Measurements from ENCODE around the gene NEURL3.

The NEURL3 gene

DNA sequence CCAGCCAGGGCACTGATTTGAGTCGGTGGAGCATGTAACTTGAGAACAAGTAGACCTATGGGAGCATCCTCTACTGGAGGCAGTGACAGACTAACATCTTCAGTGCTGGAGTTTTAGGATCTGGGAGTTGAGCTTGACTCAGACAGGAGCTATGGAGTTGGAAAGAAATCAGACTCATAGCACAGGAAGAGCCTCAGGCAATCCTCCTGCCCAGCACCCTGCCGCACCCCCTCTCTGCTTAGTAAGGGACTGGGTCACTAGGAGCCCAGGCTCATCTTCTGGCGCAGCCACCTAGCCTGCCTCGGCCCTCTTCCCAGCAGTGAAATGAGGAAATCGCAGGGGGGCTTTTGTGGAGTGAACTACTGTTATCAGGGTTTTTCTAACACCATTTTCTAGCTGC is 35.0 kb upstream of the NEURL3 start:
- DNase-seq (ENCODE audit: low read depth in 2 of 2): no peak

DNA sequence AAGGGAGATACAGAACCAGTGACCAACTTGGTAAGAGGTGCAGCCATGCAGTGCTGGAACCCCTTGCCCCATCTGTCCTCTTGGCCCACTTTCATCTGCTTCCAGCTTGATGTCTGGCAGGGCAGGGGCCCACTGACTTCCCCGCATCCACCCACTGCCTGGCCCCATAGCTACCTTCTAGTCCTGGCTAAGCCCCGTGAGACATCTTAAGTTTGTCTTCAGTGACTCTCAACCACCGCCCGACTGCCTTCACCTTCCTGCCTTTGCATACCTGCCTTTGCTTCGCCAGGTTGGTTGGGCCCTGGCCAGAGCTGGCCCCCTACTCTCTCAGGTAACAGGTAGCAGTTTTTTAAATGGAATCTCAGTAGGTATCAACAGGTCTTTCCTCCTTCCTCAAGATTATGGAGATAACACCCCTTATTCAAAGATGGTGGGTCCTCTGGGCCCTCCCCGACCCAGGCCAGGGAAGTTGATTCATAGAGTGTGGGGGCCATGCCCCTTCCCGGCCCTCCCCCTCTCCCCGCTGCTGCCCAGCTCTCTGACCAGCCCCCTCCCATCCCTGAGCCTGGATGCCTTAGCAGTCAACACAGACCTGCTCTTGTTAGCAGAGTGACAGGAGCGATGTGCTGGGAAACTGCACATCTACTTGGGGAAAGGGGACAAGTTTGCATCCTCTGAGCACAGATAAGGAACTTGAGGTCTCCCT is 34.2 kb upstream of the NEURL3 start:
- no peak for DNase-seq (ENCODE audit: low read depth in 2 of 2)

DNA sequence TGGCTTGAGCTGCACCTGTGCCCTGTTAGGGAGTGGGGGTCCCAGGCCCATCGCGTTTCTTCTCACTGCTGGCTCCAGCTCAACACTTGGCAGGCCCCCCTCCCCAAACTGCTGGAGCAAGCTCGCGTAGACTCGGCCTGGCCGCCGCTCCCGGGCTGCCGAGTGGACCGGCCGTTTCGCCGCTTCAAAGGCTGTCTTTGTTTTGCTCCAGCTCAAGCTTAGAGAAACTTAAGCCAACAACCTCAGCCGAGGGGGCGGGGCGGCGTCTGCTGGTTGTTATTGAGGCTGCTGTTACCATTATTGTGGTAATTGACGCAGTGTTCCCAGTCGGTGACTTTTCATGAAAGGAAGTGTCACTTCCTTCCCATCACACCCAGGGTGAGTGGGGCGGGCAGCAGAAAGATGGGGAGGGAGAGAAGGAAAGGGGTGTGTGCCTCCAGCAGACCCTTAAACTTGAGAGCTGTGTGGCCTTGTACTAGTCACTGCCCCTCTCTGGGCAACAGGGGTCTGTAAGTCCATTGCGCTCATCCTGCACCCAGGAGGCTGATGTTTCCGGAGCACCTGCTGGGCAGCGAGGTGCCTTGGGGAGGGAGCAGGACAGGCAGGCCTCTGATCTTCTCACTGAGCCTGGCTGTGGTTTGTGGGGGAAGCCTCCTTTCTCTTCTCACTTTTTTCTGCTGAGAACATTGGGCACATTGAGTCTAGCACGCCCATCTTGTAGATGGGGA is 33.5 kb upstream of the NEURL3 start:
- no peak for DNase-seq (ENCODE audit: low read depth in 2 of 2)

DNA sequence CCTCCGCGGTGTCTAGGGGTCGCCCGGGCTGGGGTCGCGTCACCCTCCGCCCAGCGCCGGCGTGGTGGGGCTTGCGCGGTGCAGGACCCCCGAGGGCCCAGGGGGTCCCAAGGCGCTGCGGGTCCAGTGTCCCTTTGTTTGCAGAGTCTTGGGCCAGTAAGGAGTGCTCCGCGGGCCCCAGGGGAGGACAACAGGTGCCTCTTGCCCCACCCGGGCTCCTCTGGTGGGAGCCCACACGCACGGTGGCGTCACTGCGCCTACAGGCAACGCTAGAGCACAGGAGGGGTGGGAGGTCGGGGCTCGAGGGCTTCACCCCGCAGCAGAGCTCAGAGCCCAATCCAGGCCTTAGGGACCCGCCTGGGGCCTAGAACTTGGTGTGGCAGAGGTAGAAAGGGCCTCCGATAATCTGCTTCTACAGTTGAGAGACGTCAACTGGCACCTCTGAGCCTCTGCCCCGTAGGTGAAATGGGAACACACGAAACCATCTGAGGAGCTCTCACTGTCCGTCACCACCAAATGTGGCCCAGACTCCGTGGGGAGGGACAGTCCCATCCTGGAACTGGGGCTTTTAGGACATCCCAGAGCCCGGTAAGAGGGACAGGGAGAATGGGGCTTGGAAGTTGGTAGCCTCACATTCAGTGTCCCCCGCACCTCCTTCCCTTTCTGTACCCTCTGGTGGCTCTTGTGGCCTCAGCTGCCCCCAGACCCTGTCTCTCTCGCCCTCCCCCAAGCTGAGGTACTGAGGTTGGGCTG is 32.8 kb upstream of the NEURL3 start:
- DNase-seq (ENCODE audit: low read depth in 2 of 2): no peak

DNA sequence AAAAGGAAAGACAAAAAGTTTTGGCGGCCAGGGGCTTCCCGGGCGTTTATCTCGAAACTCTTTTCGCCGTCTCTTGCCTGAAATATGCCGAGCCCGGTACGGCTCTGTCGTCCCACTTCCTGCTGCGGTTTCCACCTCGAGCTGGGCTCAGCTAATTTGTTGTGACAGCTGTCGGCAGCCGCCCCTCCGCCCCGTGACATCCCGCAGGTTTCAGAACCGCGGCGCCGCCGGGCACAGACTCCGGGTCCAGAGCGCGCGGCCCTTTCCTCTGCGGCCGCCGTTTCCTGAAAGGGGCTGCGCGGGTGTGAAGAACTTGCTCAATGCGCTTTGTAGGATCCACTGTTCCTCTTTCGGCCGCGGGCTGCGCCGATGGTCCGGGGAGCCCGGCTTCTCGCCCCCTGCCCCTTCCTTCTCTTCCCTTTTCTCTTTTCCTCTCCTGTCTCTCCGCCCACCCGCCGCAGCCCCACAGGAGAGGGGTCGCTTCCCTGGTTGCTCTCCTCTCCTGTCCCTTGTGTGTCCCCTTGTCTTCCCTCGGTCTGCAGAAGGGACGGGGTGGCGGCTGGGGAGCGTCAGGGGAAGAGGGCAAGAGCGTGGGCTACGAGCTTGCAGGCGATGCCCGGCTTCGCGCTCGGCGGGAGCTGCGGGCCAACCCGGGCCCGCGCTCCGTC is 32.0 kb upstream of the NEURL3 start:
- no peak for DNase-seq (ENCODE audit: low read depth in 2 of 2)

DNA sequence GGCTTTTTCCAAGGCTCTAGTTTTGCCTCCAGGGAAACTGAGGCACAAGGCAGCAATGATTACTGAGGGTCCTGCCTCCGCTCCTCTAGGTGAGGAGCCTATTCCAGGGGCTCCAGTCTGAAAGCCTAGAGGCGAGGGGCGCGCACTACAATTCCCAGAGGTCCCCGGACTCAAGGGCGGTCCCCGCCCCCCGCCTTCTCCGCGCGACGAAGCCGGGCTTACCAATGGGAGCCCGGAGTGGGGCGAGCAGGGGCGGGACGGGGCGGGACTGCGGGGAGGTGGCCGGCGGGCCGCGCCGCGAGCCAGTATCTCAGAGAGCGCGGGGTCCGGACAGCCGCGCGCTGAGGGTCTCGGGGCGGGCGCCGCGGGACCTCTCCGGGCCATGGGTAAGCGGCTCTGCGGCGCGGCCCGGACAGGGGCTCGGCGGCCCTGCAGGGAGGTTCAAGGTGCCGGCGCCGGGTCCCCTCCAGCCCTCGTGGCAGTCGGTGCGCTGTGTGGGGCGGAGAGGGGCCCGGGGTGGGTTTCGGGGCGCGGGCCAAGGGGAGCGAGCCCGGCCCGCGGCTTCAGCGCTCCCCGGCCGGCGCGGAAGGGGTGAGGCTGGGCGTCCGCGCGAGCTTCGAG is 31.4 kb upstream of the NEURL3 start, which contains the start of gene ARID5A:
ARID5A (plus strand) TSS at position 308 of the 621 bp plus-strand sequence; CDS start at position 383, 75 bp downstream.
- peak; percentile 62 to 64 for DNase-seq (ENCODE audit: low read depth in 2 of 2)

DNA sequence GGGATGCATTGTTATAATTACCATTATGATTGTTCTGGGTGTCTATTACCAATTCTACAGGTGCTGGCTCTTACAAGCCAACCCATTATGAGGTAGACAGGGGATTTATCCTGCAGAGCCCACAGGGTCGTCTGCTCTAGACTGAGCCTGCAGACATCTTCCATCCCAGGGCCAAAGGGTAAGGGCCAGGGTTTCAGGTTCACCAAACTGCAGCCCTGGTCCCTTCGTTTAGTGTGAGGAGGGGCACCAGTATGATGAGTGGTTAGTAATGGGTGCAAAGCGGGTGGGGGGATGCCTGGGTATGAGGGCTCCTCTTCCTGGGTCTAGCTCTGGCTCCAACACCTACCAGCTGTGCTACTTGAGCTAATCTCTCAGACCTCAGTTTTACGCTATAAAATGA is 30.2 kb upstream of the NEURL3 start:
- no peak for DNase-seq (ENCODE audit: low read depth in 2 of 2)

DNA sequence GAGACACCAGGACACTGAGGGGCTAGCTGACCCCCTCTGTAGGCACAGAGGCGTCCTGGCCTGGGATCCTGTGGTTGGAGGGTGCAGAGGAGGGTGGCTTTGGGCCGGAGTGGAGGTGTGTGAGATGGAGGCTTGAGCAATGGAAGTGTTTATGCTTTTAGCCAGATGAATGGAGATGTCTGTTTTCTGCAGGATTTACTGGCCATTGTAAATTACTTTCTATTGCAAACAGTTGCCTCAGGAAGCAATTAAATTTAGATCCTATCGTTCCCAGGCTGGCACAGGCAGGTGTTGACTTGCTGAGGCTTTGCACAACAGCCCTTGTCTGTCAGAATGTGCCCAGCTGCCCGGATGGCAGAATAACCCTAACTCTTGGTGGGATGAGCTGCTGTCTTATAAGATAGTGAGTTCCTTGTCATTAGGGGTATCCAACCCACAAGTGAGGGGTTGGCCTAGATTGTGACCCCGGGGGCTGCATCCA is 29.6 kb upstream of the NEURL3 start:
- DNase-seq (ENCODE audit: low read depth in 2 of 2): no peak

DNA sequence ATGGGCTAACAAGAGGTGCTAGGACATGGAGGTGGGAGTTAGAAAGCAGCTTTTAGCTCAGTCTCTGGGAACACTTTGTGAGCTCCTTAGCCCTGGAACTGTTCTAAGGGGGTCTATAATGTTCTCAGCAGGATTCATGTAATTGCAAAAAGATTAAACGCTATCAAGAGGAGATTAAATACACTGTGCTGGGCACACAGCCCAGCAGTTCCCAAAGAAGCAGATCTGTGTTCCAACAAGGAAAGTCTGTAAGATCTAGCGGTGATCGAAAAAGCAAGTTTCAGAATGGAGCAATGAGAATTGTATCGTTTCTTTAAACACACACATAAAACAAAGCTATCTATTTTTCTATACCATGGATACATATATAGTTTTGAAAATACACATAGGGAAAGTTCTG is 29.0 kb upstream of the NEURL3 start:
- no peak for DNase-seq (ENCODE audit: low read depth in 2 of 2)

DNA sequence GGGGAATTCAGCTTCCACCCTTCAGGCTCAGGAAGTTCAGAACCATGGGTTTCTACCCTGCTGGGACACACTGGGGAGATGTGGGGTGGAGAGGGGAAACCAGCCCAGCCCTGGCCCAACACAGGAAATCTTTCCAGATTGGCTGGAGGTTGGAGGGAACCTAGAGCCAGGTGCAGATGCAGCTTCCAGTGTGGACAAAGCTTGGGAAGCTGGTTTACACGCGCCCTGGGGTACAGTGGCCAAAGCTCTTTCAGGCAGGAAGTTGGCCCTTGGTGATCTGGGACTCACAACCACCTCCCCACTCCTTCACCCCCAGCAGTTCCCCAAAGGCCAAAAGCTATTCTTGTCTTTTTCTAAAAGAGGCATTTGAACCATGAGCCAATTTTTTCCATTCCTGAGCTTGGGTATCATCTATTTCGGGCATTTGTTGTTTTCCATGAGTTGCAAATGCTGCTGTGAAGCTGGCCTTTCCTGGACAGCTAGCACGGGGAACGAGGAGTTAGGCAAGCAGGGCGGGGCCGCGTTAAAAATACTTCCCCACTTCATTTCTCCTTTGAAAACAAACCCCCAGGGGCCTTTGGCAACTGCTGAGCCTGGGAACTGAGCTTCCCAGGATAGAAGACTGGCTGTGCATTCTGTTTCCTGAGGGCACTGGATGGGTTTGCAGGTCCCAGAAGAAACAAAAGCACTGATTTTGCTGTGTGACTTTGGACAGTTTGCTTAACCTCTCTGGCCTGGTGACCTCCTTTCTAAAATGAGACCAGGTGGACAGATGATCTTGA is 28.3 kb upstream of the NEURL3 start:
- DNase-seq (ENCODE audit: low read depth in 2 of 2): no peak

DNA sequence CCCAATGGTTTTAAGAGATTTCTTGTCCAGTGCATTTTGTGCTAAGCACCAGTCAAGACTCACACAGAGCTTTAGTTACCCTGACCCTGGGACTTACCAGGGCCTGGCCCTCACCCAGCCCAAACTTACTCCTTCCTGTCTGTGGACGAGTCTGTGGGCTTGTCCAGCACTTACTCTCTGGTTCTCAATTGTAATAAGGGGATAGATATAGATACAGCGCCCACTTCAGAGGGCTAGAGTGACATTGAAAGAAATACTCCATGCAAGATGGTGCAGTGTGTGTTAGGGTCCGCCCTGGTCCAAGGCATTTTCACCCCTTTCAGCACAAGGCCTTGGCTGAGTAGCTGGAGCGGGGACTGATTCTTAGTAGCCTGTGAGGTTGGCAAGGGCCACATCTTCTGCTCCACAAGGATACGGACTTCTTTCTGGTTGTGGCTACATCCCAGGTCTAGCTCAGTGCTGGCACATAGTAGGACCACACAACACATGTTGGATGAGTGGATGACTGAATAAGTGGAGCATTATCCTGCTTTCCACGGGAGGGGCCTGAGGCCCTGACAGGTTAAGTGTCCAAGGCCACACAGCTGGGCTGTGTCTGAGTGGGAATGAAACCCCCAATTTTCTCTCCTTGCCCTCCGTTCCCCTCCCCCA is 27.6 kb upstream of the NEURL3 start:
- no peak for DNase-seq (ENCODE audit: low read depth in 2 of 2)

DNA sequence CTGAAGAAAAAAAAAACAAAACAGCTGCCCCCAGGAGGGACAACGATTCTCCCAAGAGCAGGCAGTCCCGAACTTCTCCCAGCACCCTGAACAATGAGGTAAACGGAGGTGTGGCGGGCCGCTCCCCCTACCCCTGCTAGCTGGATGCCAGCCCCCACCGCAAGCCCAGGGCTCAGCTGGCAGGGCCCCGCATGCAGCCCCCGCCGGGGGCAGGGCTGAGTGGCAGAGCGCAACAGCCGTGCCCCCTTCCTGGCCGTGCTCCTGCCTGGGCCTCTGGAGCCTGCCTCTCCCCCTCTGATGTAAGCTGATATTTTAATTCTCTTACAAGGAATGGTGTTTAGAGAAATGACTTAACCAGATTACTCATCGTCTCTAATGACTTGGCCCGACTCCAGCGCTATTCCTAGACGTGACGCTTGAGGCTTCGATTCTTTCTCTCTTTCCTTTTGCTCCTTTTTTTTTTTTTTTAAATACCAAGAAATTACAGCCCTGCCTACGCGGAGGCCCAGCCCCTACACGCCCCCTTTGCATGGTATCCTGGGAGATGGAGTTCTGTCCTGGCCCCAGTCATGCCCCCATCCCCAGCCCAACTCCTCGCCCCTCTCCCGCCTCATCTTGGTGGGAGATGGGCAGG is 26.8 kb upstream of the NEURL3 start:
- peak; percentile 99 to 100 for DNase-seq (ENCODE audit: low read depth in 2 of 2)

DNA sequence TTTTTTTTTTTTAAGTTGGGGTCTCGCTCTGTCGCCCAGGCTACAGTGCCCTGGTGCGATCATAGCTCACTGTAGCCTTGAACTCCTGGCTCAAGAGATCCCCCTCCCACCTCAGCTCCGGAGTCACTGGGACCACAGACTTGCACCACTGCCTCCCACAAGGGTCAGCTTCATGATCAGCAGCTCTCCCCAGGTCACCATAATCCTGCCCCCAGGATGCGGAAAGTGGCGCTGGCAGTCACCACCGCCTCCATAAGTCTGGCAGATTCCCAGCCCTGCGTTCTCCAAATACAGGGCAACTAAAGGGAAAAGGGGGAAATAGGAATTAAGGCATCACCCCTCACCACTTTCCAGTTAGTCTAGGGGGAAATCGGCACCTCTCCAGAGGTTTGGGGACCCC is 26.2 kb upstream of the NEURL3 start:
- DNase-seq (ENCODE audit: low read depth in 2 of 2): no peak

DNA sequence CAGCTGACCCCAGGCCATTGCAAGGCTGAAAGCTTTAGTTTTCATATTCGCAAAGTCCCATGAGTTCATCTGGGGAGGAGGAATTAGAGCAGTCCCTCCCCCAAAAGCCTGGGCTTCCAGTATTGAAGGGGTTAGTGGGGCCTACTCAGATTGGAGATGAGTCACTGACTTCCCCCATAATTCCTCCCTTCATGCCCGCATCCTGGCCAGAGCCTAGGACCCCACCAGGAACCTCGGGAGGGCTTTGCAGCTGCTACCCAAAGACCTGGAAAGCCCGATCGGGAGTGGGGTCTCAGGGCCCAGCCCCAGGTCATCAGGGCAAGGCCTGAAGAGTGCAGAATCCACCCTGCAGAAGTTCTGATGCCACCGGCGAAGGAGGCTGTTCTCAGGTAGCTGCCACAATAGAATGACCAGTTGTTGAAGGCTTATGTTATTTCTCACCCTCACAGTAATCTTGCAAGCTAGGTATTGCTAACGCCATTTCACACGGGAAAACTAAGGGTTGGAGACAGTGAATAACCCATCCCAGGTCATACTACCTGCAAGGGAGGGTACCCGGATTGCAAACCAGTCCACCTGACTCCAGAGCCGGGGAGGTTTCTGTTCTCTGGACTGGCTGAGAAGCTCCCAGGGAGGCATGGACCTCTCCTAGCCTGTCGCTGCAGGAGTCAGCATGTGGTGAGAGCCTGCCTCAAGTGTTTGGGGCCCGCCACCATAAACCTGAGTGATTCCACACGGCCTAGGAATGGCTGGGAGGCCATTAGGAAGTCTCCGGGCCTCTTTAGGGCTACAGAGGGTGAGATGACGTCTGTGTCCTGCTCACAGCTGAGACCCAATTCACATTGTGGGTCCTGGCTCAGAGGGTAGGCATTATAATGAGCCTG is 25.6 kb upstream of the NEURL3 start:
- DNase-seq (ENCODE audit: low read depth in 2 of 2): no peak

DNA sequence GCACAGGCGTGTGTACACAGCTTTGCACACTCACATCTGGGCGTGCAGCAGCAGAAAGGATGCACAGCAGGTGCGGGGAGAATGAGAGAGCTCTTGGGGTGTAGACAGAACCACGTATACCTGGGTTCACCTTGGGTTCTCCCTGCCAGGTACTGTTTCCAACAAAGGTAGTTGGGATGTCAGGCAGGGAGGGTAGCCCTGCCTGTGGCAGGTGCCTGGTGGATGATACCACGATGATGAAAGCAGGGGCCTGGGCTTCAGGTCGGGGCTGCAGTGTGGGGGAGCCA is 24.9 kb upstream of the NEURL3 start:
- no peak for DNase-seq (ENCODE audit: low read depth in 2 of 2)

DNA sequence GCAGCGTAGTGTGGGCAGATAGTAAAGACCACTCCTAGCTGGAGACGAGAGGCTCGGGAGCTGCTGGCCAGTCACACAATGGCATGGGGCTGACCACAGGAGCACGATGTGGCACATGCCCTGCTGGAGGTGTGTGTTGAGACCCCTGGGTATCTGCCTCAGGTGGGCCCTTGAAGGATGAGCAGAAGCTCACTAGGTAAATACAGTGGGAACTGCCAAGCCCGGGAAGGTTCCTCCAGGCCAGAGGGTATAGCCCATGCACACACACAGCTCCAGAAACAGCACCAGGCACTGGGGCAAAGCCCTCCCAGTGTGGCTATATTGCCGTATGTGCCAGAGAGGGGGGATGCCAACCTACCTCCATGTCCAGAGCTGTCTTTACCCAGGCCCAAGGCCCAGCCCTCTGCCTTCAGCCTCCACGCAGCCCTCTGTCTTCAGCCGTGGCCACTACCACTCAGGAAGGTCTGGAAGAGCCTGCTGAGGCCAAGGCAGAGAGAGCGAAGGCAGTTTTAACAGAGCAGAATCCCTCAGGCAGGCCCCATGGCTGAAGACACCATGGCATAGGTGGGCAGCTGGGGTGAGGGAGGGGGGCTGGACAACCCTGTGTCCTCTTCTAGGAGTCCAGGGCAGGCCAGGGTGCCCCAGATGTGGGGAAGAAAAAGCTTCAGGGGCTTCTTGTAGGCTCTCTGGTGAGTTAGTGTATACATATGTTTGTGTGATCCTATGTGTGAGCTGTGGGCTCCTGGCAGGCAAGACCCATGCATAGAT is 24.4 kb upstream of the NEURL3 start:
- no peak for DNase-seq (ENCODE audit: low read depth in 2 of 2)

DNA sequence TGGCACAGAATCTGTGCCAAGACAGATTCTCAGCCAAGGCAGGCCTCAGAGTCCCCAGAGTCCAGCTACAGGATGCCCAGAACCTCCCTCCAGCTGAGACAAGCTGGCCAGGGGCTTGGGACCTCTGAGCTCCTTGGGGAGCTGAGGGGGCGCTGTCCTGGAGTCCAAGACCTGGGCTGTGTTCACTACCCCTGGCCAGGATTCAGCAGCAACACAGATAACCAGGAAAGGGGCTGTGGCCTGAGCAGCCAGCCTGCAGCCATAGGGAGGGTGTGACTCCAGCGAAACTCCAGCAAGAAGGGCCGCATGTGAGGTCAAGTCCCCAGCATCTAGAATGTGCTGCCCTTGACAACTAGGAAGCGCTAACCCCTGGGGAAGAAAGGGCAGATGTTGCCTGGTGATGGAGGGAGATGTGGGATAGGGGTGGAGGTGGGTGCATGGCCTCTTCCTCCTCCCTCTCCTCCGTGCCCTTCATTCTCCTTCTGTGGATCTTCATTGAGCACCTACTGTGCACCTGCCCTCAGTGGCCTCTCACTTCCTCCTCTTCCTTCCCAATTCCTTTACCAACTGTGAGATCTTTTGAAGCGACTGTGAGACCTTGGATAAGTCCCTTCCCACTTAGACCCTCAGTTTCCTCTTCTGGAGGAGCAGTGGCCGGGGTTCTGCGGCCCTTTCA is 23.7 kb upstream of the NEURL3 start:
- DNase-seq (ENCODE audit: low read depth in 2 of 2): no peak
